CD4-positive, alpha-beta T cell treated with Interleukin-6 for 4 hours (primary cell): ENCODE results near the gene RPS24.
"Not testable (repeated sequence)": the region's sequence is repeated elsewhere in the genome, so short reads cannot be mapped to it uniquely, and the experiment has no call there.

ENCODE experiments used
- DNase-seq: peaks from one replicate; pipeline ENCODE4 v3.0.0-alpha.2; 2020; ENCODE audit warnings: mixed read lengths

RPS24 gene

GRCh38 chr10:78033637-78034470 lies at the start of gene RPS24:
Gene RPS24, plus strand, starts transcription at chr10:78033863. Its CDS starts 39 bp downstream, at chr10:78033902.
- peak; percentile 97 for DNase-seq

- DNase-seq: no peak
Observed at GRCh38 chr10:77984986-77985385, 48.7 kb upstream of the RPS24 start.

- DNase-seq: no peak
Observed at GRCh38 chr10:77987671-77988255, 45.9 kb upstream of the RPS24 start.

- DNase-seq: no peak
Observed at GRCh38 chr10:77989081-77989724, 44.5 kb upstream of the RPS24 start.

- no peak for DNase-seq
Observed at GRCh38 chr10:77993620-77994019, 40.0 kb upstream of the RPS24 start.

- not testable (repeated sequence) for DNase-seq
Observed at GRCh38 chr10:77998780-77999179, 34.9 kb upstream of the RPS24 start.

- no peak for DNase-seq
Observed at GRCh38 chr10:78000206-78000605, 33.5 kb upstream of the RPS24 start.

GRCh38 chr10:78000956-78001472 lies 32.6 kb upstream of the RPS24 start:
- DNase-seq: no peak

GRCh38 chr10:78002541-78003288 lies 30.9 kb upstream of the RPS24 start:
- DNase-seq: no peak

- no peak for DNase-seq
Observed at GRCh38 chr10:78004215-78005026, 29.2 kb upstream of the RPS24 start.

- DNase-seq: no peak
Observed at GRCh38 chr10:78007172-78007571, 26.5 kb upstream of the RPS24 start.

GRCh38 chr10:78009662-78010061 lies 24.0 kb upstream of the RPS24 start:
- DNase-seq: no peak

- DNase-seq: no peak
Observed at GRCh38 chr10:78010278-78010677, 23.4 kb upstream of the RPS24 start.

- DNase-seq: no peak
Observed at GRCh38 chr10:78011065-78011464, 22.6 kb upstream of the RPS24 start.

GRCh38 chr10:78013564-78013963 lies 20.1 kb upstream of the RPS24 start:
- no peak for DNase-seq

GRCh38 chr10:78015546-78015945 lies 18.1 kb upstream of the RPS24 start:
- no peak for DNase-seq

GRCh38 chr10:78017856-78018255 lies 15.8 kb upstream of the RPS24 start:
- DNase-seq: no peak

- no peak for DNase-seq
Observed at GRCh38 chr10:78019264-78019663, 14.4 kb upstream of the RPS24 start.

- DNase-seq: no peak
Observed at GRCh38 chr10:78021201-78021600, 12.5 kb upstream of the RPS24 start.

- no peak for DNase-seq
Observed at GRCh38 chr10:78023741-78024140, 9.9 kb upstream of the RPS24 start.

- DNase-seq: no peak
Observed at GRCh38 chr10:78025685-78026364, 7.8 kb upstream of the RPS24 start.
